Measurements from ENCODE around the gene CEL.

Gene CEL

DNA sequence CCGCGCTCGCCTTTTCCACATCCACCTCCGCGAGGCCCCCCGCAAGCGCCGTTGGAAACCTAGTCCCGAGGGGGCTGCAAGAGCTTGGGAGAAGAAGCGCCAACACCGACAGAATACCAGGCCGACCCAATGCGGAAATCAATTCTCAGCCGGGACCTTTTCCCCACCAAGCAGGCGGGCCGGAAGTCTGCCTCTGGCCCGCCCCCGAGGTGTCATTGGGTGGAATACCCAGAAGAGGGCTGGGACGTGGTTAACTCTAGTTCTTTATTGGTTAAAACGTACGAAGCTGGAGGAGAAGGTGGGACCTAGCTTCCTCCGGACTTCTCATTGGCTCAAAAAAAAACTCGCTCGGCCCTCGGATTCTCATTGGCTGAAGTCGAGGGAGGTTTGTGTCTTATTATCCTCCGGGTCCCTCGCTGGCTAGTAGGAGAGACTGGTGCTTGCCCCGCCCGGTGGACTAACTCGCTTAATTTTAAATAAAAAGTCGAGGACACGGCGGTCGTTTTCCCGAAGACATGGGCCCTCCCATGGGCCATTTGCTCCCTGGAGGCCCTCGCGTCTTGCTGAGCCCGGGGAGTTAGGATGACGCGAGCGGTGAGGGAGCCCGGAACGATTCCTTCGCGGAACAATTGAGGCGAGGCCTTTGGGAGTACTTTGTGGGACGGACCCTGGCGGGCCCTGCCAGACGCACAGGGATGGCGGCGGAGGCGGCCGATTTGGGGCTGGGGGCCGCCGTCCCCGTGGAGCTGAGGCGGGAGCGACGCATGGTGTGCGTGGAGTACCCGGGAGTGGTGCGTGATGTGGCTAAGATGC is 31.3 kb upstream of the CEL start, which contains the start of gene GTF3C5 (continued):
- peak; percentile 60; the same call in 1 of the 2 replicates for TF ChIP-seq WT1 (tag by site-specific recombination; IDR thresholded peaks at IDR 0.05)
- no peak for TF ChIP-seq ZNF670 (tag by site-specific recombination; IDR thresholded peaks at IDR 0.05; ENCODE audit: low read depth)
- TF ChIP-seq ZNF23 (tag by site-specific recombination; IDR thresholded peaks at IDR 0.05; ENCODE audit: borderline replicate concordance), result no peak
- peak; percentile 99 for TF ChIP-seq ZBTB48 (tag by site-specific recombination; IDR thresholded peaks at IDR 0.05)
- peak; percentile 98 for TF ChIP-seq YY1 (tag by site-specific recombination; IDR thresholded peaks at IDR 0.05)
- TF ChIP-seq ZNF433 (tag by site-specific recombination; IDR thresholded peaks at IDR 0.05; ENCODE audit: low read depth), result no peak
- no peak for TF ChIP-seq PRDM1 (tag by site-specific recombination; IDR thresholded peaks at IDR 0.05)
- TF ChIP-seq ZNF600 (tag by site-specific recombination; IDR thresholded peaks at IDR 0.05), result peak; percentile 84
- TF ChIP-seq ZNF664 (tag by site-specific recombination; IDR thresholded peaks at IDR 0.05), result 0 out of 2 replicates have a peak, but pooled peaks have one; percentile 54
- TF ChIP-seq ZNF335 (tag by site-specific recombination; conservative IDR thresholded peaks at IDR 0.05), result peak; percentile 99
- peak; percentile 78 for TF ChIP-seq MYNN (tag by site-specific recombination; IDR thresholded peaks at IDR 0.05; ENCODE audit: borderline replicate concordance)
- TF ChIP-seq ZNF501 (tag by site-specific recombination; IDR thresholded peaks at IDR 0.05), result peak; percentile 100
- peak; percentile 99 for TF ChIP-seq ZXDB (tag by site-specific recombination; IDR thresholded peaks at IDR 0.05)
- no peak for TF ChIP-seq ZNF155 (tag by site-specific recombination; IDR thresholded peaks at IDR 0.05)
- TF ChIP-seq BCL11A (tag by site-specific recombination; IDR thresholded peaks at IDR 0.05; ENCODE audit: low read depth), result no peak
- TF ChIP-seq ZBTB7A (tag by site-specific recombination; IDR thresholded peaks at IDR 0.05; ENCODE audit: low read depth), result peak; percentile 98
- peak; percentile 97 for TF ChIP-seq SP2 (tag by site-specific recombination; IDR thresholded peaks at IDR 0.05)
- no peak for TF ChIP-seq ZNF560 (tag by site-specific recombination; IDR thresholded peaks at IDR 0.05; ENCODE audit: borderline replicate concordance)
- TF ChIP-seq ZBTB8A (tag by site-specific recombination; IDR thresholded peaks at IDR 0.05), result peak; percentile 65
- no peak for TF ChIP-seq ZNF473 (tag by site-specific recombination; IDR thresholded peaks at IDR 0.05)
- peak; percentile 99 for TF ChIP-seq ZNF2 (tag by site-specific recombination; IDR thresholded peaks at IDR 0.05)
- peak; percentile 99 for TF ChIP-seq YY2 (tag by site-specific recombination; IDR thresholded peaks at IDR 0.05)
- peak; percentile 97 for TF ChIP-seq ZNF561 (tag by site-specific recombination; IDR thresholded peaks at IDR 0.05; ENCODE audit: borderline replicate concordance)
- TF ChIP-seq ZFP69B (tag by site-specific recombination; IDR thresholded peaks at IDR 0.05), result peak; percentile 98
- no peak for TF ChIP-seq ZNF221 (tag by site-specific recombination; IDR thresholded peaks at IDR 0.05; ENCODE audit: borderline replicate concordance)
- peak; percentile 75 for TF ChIP-seq ZBTB20 (tag by site-specific recombination; IDR thresholded peaks at IDR 0.05)
- peak; percentile 98 for TF ChIP-seq GLI4 (tag by site-specific recombination; IDR thresholded peaks at IDR 0.05)
- TF ChIP-seq SP7 (tag by site-specific recombination; IDR thresholded peaks at IDR 0.05), result peak; percentile 90
- 0 out of 2 replicates have a peak, but pooled peaks have one; percentile 13 for TF ChIP-seq ZFP3 (tag by site-specific recombination; IDR thresholded peaks at IDR 0.05; ENCODE audit: low read depth)
- TF ChIP-seq, protein P1, sequence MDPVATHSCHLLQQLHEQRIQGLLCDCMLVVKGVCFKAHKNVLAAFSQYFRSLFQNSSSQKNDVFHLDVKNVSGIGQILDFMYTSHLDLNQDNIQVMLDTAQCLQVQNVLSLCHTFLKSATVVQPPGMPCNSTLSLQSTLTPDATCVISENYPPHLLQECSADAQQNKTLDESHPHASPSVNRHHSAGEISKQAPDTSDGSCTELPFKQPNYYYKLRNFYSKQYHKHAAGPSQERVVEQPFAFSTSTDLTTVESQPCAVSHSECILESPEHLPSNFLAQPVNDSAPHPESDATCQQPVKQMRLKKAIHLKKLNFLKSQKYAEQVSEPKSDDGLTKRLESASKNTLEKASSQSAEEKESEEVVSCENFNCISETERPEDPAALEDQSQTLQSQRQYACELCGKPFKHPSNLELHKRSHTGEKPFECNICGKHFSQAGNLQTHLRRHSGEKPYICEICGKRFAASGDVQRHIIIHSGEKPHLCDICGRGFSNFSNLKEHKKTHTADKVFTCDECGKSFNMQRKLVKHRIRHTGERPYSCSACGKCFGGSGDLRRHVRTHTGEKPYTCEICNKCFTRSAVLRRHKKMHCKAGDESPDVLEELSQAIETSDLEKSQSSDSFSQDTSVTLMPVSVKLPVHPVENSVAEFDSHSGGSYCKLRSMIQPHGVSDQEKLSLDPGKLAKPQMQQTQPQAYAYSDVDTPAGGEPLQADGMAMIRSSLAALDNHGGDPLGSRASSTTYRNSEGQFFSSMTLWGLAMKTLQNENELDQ (tag by site-specific recombination; IDR thresholded peaks at IDR 0.05; ENCODE audit: low read depth), result no peak
- TF ChIP-seq, protein P2, sequence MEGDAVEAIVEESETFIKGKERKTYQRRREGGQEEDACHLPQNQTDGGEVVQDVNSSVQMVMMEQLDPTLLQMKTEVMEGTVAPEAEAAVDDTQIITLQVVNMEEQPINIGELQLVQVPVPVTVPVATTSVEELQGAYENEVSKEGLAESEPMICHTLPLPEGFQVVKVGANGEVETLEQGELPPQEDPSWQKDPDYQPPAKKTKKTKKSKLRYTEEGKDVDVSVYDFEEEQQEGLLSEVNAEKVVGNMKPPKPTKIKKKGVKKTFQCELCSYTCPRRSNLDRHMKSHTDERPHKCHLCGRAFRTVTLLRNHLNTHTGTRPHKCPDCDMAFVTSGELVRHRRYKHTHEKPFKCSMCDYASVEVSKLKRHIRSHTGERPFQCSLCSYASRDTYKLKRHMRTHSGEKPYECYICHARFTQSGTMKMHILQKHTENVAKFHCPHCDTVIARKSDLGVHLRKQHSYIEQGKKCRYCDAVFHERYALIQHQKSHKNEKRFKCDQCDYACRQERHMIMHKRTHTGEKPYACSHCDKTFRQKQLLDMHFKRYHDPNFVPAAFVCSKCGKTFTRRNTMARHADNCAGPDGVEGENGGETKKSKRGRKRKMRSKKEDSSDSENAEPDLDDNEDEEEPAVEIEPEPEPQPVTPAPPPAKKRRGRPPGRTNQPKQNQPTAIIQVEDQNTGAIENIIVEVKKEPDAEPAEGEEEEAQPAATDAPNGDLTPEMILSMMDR (tag by site-specific recombination; IDR thresholded peaks at IDR 0.05), result peak; percentile 46
- peak; percentile 81 for TF ChIP-seq ZNF610 (tag by site-specific recombination; IDR thresholded peaks at IDR 0.05; ENCODE audit: borderline replicate concordance)
- TF ChIP-seq, protein P3, sequence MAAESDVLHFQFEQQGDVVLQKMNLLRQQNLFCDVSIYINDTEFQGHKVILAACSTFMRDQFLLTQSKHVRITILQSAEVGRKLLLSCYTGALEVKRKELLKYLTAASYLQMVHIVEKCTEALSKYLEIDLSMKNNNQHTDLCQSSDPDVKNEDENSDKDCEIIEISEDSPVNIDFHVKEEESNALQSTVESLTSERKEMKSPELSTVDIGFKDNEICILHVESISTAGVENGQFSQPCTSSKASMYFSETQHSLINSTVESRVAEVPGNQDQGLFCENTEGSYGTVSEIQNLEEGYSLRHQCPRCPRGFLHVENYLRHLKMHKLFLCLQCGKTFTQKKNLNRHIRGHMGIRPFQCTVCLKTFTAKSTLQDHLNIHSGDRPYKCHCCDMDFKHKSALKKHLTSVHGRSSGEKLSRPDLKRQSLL (tag by site-specific recombination; IDR thresholded peaks at IDR 0.05), result peak; percentile 32; the same call in 1 of the 2 replicates
- no peak for TF ChIP-seq ZNF138 (tag by site-specific recombination; IDR thresholded peaks at IDR 0.05; ENCODE audit: borderline replicate concordance)
- no peak for TF ChIP-seq TCF7L2 (IDR thresholded peaks at IDR 0.05; ENCODE audit: borderline replicate concordance, low read depth, low read length)
- TF ChIP-seq TRIM28 (IDR thresholded peaks at IDR 0.05; ENCODE audit: borderline replicate concordance, low read length), result no peak
- peak; percentile 67 for TF ChIP-seq GLIS1 (tag by site-specific recombination; IDR thresholded peaks at IDR 0.05)
- 0 out of 2 replicates have a peak, but pooled peaks have one; percentile 40 for TF ChIP-seq ZNF558 (tag by site-specific recombination; IDR thresholded peaks at IDR 0.05)

All from HEK293 (cell line).